WTC11 (cell line): ENCODE results near the gene NEDD8. TPM values are rescaled to one million over a fixed set of nuclear protein-coding genes. Genes with fewer than 3 reads are reported as not detected.

Experiments used
- ATAC-seq: fragments of 200-7000 bp; cut with Tn5 transposase; 2 replicates; pipeline ENCODE4 v1.10.0; 2021; ENCODE audit warnings: mild to moderate bottlenecking, moderate library complexity
- CTCF ChIA-PET: fragments of 300-600 bp; sonication (Branson Sonifier 250); formaldehyde crosslinking; loops from one replicate; lab custom pipeline; 2021; ENCODE audit warnings: antibody characterized with exemption; lab: Charles Lee
- POLR2A ChIA-PET: fragments of 350-600 bp; sonication (Branson Sonifier 250); formaldehyde crosslinking; loops from one replicate; lab custom pipeline; 2021; ENCODE audit warnings: antibody characterized with exemption; lab: Charles Lee
- DNase-seq: peaks from one replicate; pipeline ENCODE4 v3.0.0; 2021; ENCODE audit warnings: low spot score
- H3K27ac Mint-ChIP-seq: 2 replicates; pipeline ENCODE4 v1.8.0; 2021; ENCODE audit warnings: mixed read lengths
- H3K27me3 Mint-ChIP-seq: 2 replicates; pipeline ENCODE4 v1.8.0; 2021; ENCODE audit warnings: low read depth, mild to moderate bottlenecking, moderate library complexity, mixed read lengths
- H3K36me3 Mint-ChIP-seq: 2 replicates; pipeline ENCODE4 v1.8.0; 2021; ENCODE audit warnings: mixed read lengths
- H3K4me1 Mint-ChIP-seq: 2 replicates; pipeline ENCODE4 v1.8.0; 2022; ENCODE audit warnings: mixed read lengths
- H3K4me3 Mint-ChIP-seq: 2 replicates; pipeline ENCODE4 v1.8.0; 2021; ENCODE audit warnings: mild to moderate bottlenecking, moderate library complexity, mixed read lengths
- H3K9me3 Mint-ChIP-seq: 2 replicates; pipeline ENCODE4 v1.8.0; 2021; ENCODE audit warnings: mixed read lengths
- CBFB ChIP-seq: sonication (generic); formaldehyde crosslinking; IDR thresholded peaks from 2 replicates; pipeline ENCODE4 v1.8.1; 2022; ENCODE audit warnings: mild to moderate bottlenecking, low read depth, missing genetic modification reagents
- ELF4 ChIP-seq: sonication (generic); formaldehyde crosslinking; IDR thresholded peaks from 2 replicates; pipeline ENCODE4 v1.8.1; 2022; ENCODE audit warnings: low read depth, mild to moderate bottlenecking, moderate library complexity, missing genetic modification reagents
- NFYB ChIP-seq: sonication (generic); formaldehyde crosslinking; conservative IDR thresholded peaks from 2 replicates; pipeline ENCODE4 v1.8.0; 2022; ENCODE audit warnings: low read depth, missing genetic modification reagents
- SMAD4 ChIP-seq: sonication (generic); formaldehyde crosslinking; IDR thresholded peaks from 2 replicates; pipeline ENCODE4 v1.8.0; 2022; ENCODE audit warnings: mild to moderate bottlenecking, missing genetic modification reagents
- SP1 ChIP-seq: sonication (generic); formaldehyde crosslinking; conservative IDR thresholded peaks from 2 replicates; pipeline ENCODE4 v1.8.1; 2022; ENCODE audit warnings: missing genetic modification reagents
- TEAD4 ChIP-seq: sonication (generic); formaldehyde crosslinking; IDR thresholded peaks from 2 replicates; pipeline ENCODE4 v1.8.0; 2022; ENCODE audit warnings: mild to moderate bottlenecking, missing genetic modification reagents
- ZNF121 ChIP-seq: sonication (generic); formaldehyde crosslinking; IDR thresholded peaks from 2 replicates; pipeline ENCODE4 v1.8.0; 2023; ENCODE audit warnings: missing genetic modification reagents
- ZNF219 ChIP-seq: sonication (generic); formaldehyde crosslinking; IDR thresholded peaks from 2 replicates; pipeline ENCODE4 v1.8.0; 2023; ENCODE audit warnings: missing genetic modification reagents, mild to moderate bottlenecking, borderline replicate concordance
- ZNF232 ChIP-seq: sonication (generic); formaldehyde crosslinking; IDR thresholded peaks from 2 replicates; pipeline ENCODE4 v1.8.0; 2022; ENCODE audit warnings: mild to moderate bottlenecking, missing genetic modification reagents
- ZNF263 ChIP-seq: sonication (generic); formaldehyde crosslinking; IDR thresholded peaks from 2 replicates; pipeline ENCODE4 v1.8.1; 2022; ENCODE audit warnings: low read depth, mild to moderate bottlenecking, moderate library complexity, missing genetic modification reagents
- ZNF317 ChIP-seq: sonication (generic); formaldehyde crosslinking; IDR thresholded peaks from 2 replicates; pipeline ENCODE4 v1.8.1; 2023; ENCODE audit warnings: low read depth, mild to moderate bottlenecking, moderate library complexity, missing genetic modification reagents, borderline replicate concordance
- ZNF671 ChIP-seq: fragments of 250-450 bp; sonication (Bioruptor Pico); IDR thresholded peaks from 2 replicates; pipeline ENCODE4 v1.8.0; 2021; ENCODE audit warnings: mild to moderate bottlenecking
- total RNA-seq: library from RNA; stranded (reverse); gene quantifications from 3 replicates; pipeline ENCODE4 v1.2.3, GENCODE V29; 2021
- TF ChIP-seq, protein P1 (sequence below): sonication (generic); formaldehyde crosslinking; IDR thresholded peaks from 2 replicates; pipeline ENCODE4 v1.8.1; 2023; ENCODE audit warnings: mild to moderate bottlenecking, missing genetic modification reagents
- TF ChIP-seq, protein P2 (sequence below): sonication (generic); formaldehyde crosslinking; IDR thresholded peaks from 2 replicates; pipeline ENCODE4 v1.8.1; 2022; ENCODE audit warnings: low read depth, missing genetic modification reagents, borderline replicate concordance
- TF ChIP-seq, protein P3 (sequence below): sonication (generic); formaldehyde crosslinking; IDR thresholded peaks from 2 replicates; pipeline ENCODE4 v1.8.1; 2023; ENCODE audit warnings: mild to moderate bottlenecking, moderate library complexity, missing genetic modification reagents
- TF ChIP-seq, protein P4 (sequence below): sonication (generic); formaldehyde crosslinking; IDR thresholded peaks from 2 replicates; pipeline ENCODE4 v1.8.0; 2022; ENCODE audit warnings: mild to moderate bottlenecking, missing genetic modification reagents
- TF ChIP-seq, protein P5 (sequence below): sonication (generic); formaldehyde crosslinking; IDR thresholded peaks from 2 replicates; pipeline ENCODE4 v1.8.0; 2023; ENCODE audit warnings: mild to moderate bottlenecking, missing genetic modification reagents

Gene NEDD8
- total RNA-seq, 1 experiment from 2014 or later, result 233 TPM

DNA sequence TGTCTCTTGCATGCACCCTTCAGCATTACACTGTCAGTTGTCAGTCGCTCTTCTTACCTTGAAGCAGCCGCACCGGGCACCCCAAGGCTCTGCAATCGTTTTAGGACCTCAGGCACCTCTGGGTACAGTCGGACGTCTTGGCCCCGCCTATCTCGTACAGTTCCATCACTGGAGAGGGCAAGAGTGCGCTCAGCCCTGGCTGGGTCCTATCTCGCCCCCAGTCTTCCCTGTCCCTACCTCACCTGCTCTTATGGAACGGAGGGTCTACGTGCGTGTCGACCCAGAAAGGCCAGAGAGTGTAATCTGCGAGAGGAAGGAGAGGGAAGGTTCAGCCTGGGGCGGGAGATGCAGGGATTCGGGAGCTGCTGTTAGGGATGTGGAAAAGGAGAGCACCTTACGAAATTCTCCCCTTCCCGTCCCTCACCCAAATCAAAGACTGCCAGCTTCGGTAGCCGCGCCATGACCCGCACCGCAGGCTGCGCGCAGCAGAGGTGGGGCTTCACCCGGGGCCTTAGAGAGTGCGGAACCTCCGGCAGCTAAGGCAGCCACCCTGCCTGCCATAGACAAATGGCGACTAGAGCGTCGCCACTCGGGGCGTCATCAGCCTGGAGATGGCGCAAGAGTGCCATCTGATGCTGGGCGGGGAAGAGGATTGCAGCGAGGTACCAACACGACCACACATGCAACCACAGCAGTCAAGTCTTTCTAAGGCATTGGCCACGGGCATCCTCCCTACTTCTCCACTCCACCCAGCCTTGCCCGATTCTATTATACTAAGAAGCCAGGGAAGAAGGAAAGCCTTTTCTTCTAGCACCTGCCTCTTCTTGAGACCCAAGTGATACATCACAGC, 16.4 kb downstream of the NEDD8 start, which contains the start of gene MDP1 (continued):
- TF ChIP-seq, protein P1, sequence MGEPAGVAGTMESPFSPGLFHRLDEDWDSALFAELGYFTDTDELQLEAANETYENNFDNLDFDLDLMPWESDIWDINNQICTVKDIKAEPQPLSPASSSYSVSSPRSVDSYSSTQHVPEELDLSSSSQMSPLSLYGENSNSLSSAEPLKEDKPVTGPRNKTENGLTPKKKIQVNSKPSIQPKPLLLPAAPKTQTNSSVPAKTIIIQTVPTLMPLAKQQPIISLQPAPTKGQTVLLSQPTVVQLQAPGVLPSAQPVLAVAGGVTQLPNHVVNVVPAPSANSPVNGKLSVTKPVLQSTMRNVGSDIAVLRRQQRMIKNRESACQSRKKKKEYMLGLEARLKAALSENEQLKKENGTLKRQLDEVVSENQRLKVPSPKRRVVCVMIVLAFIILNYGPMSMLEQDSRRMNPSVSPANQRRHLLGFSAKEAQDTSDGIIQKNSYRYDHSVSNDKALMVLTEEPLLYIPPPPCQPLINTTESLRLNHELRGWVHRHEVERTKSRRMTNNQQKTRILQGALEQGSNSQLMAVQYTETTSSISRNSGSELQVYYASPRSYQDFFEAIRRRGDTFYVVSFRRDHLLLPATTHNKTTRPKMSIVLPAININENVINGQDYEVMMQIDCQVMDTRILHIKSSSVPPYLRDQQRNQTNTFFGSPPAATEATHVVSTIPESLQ (CRISPR knock-in tag), result no peak
- no peak for TF ChIP-seq SMAD4
- no peak; the same call in 1 of the 2 replicates for TF ChIP-seq NFYB (CRISPR knock-in tag)
- TF ChIP-seq SP1 (CRISPR knock-in tag), result peak; percentile 74; the same call in 1 of the 2 replicates
- TF ChIP-seq ZNF219 (CRISPR knock-in tag), result no peak
- TF ChIP-seq, protein P2, sequence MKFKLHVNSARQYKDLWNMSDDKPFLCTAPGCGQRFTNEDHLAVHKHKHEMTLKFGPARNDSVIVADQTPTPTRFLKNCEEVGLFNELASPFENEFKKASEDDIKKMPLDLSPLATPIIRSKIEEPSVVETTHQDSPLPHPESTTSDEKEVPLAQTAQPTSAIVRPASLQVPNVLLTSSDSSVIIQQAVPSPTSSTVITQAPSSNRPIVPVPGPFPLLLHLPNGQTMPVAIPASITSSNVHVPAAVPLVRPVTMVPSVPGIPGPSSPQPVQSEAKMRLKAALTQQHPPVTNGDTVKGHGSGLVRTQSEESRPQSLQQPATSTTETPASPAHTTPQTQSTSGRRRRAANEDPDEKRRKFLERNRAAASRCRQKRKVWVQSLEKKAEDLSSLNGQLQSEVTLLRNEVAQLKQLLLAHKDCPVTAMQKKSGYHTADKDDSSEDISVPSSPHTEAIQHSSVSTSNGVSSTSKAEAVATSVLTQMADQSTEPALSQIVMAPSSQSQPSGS (CRISPR knock-in tag), result no peak
- TF ChIP-seq ZNF671, result 0 out of 2 replicates have a peak, but pooled peaks have one; percentile 14
- TF ChIP-seq, all 79 proteins: peak for 26

DNA sequence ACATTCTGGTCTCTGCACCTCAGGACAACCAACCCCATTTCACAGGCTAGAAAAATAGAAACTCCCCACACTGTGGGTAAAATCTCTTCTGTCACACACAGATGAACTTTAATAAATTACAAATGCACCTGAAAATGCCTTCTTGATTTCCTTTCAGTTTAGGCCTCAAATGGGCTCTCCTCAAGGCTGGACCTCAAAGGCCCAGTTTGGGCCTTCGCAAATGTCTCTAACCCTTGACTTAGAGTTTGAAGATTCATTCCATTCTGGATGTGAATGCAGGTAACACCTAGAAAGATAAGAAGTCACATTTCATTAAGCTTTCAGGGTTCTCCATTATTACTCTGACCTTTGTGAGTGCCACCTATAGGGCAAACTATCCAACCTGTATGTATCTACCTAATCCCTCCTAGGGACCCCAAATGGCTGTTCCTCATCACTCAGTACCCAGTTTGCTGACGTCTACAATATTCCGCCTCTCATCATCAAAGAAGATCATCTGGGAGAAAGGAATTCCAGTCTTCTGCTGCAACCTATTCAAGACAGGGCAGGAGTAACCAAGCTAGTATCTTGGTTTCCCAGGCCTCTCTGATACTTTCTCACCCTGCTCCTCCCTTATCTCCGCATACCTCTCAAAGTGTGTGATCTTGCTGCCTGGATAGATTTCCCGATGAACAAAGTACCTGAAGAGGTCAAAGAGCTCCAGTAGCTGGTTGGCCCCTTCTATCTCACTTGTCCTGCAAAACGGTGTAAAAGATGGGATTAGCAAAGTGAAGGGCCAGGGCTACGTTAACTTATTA, 18.1 kb downstream of the NEDD8 start:
- Mint-ChIP-seq H3K36me3 (peaks cover 30% of the 10 kb centered on the region), H3K4me3 (peak overlapping the region; percentile 96), H3K27me3 (no peaks in the 10 kb centered on the region; the same call in 1 of the 2 replicates), H3K9me3 (no peaks in the 10 kb centered on the region), H3K27ac (peak overlapping the region; percentile 99), H3K4me1 (peaks cover 23% of the 10 kb centered on the region)
- DNase-seq (no peak), ATAC-seq (no peak)
- ChIA-PET POLR2A (interaction anchor here (0.6 to 2.1 kb wide), 17 partner anchors 9 to 581 kb away, joined by 3 to 21 read pairs (median 5); partner anchors contain the start of genes DCAF11, EMC9, IPO4 and IRF9), CTCF (interaction anchor here (0.9 to 2.7 kb wide), 15 partner anchors 8 to 217 kb away, joined by 3 to 15 read pairs (median 8); partner anchors contain the start of genes CIDEB, DCAF11, DHRS1 and IPO4)
- TF ChIP-seq, protein P3, sequence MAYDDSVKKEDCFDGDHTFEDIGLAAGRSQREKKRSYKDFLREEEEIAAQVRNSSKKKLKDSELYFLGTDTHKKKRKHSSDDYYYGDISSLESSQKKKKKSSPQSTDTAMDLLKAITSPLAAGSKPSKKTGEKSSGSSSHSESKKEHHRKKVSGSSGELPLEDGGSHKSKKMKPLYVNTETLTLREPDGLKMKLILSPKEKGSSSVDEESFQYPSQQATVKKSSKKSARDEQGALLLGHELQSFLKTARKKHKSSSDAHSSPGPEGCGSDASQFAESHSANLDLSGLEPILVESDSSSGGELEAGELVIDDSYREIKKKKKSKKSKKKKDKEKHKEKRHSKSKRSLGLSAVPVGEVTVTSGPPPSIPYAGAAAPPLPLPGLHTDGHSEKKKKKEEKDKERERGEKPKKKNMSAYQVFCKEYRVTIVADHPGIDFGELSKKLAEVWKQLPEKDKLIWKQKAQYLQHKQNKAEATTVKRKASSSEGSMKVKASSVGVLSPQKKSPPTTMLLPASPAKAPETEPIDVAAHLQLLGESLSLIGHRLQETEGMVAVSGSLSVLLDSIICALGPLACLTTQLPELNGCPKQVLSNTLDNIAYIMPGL (CRISPR knock-in tag), result no peak
- no peak for TF ChIP-seq ZNF219 (CRISPR knock-in tag)
- no peak for TF ChIP-seq ZNF263 (CRISPR knock-in tag)
- no peak for TF ChIP-seq ZNF232 (CRISPR knock-in tag)
- TF ChIP-seq ELF4, result no peak
- no peak for TF ChIP-seq TEAD4 (CRISPR knock-in tag)
- TF ChIP-seq ZNF121, result no peak
- TF ChIP-seq, protein P1 (CRISPR knock-in tag), result no peak
- TF ChIP-seq CBFB (CRISPR knock-in tag), result no peak
- no peak for TF ChIP-seq ZNF317
- TF ChIP-seq, protein P4, sequence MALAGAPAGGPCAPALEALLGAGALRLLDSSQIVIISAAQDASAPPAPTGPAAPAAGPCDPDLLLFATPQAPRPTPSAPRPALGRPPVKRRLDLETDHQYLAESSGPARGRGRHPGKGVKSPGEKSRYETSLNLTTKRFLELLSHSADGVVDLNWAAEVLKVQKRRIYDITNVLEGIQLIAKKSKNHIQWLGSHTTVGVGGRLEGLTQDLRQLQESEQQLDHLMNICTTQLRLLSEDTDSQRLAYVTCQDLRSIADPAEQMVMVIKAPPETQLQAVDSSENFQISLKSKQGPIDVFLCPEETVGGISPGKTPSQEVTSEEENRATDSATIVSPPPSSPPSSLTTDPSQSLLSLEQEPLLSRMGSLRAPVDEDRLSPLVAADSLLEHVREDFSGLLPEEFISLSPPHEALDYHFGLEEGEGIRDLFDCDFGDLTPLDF (CRISPR knock-in tag), result no peak
- TF ChIP-seq, protein P5, sequence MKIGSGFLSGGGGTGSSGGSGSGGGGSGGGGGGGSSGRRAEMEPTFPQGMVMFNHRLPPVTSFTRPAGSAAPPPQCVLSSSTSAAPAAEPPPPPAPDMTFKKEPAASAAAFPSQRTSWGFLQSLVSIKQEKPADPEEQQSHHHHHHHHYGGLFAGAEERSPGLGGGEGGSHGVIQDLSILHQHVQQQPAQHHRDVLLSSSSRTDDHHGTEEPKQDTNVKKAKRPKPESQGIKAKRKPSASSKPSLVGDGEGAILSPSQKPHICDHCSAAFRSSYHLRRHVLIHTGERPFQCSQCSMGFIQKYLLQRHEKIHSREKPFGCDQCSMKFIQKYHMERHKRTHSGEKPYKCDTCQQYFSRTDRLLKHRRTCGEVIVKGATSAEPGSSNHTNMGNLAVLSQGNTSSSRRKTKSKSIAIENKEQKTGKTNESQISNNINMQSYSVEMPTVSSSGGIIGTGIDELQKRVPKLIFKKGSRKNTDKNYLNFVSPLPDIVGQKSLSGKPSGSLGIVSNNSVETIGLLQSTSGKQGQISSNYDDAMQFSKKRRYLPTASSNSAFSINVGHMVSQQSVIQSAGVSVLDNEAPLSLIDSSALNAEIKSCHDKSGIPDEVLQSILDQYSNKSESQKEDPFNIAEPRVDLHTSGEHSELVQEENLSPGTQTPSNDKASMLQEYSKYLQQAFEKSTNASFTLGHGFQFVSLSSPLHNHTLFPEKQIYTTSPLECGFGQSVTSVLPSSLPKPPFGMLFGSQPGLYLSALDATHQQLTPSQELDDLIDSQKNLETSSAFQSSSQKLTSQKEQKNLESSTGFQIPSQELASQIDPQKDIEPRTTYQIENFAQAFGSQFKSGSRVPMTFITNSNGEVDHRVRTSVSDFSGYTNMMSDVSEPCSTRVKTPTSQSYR, result no peak
